Prostate gland (tissue), 2 donors: Measurements from ENCODE around the gene ACTC1.

Experiments used
- POLR2A ChIP-seq: fragments of 450-650 bp; IDR thresholded peaks from one replicate; pipeline ENCODE4 v1.6.1; 2016; ENCODE audit warnings: antibody characterized with exemption, mild to moderate bottlenecking
- TF ChIP-seq, protein P1 (sequence below), 4 experiments: fragments of 200-600 bp in 2 of 4; fragments of 450-650 bp in 2 of 4; sonication (generic) in 2 of 4; IDR thresholded peaks; 1 replicate in 3 of 4; 2 replicates in 1 of 4; pipeline ENCODE4 v1.5.1; 2016 to 2019; ENCODE audit warnings: antibody characterized with exemption in 4 of 4, mild to moderate bottlenecking in 2 of 4, moderate library complexity in 2 of 4

DNA sequence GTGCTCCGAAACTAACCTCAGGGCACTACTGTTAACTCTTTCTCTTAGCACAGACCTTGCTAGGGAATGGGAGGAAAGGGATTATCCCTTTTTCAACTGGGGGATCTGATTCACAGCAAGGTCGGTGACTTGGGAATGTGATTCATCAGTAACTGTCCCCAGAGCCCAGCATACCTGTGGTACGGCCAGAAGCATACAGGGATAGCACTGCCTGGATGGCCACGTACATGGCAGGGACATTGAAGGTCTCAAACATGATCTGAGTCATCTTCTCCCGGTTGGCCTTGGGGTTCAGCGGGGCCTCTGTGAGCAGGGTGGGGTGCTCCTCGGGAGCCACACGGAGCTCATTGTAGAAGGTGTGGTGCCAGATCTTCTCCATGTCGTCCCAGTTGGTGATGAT is 2.3 kb downstream of the ACTC1 start:
- TF ChIP-seq, protein P1, sequence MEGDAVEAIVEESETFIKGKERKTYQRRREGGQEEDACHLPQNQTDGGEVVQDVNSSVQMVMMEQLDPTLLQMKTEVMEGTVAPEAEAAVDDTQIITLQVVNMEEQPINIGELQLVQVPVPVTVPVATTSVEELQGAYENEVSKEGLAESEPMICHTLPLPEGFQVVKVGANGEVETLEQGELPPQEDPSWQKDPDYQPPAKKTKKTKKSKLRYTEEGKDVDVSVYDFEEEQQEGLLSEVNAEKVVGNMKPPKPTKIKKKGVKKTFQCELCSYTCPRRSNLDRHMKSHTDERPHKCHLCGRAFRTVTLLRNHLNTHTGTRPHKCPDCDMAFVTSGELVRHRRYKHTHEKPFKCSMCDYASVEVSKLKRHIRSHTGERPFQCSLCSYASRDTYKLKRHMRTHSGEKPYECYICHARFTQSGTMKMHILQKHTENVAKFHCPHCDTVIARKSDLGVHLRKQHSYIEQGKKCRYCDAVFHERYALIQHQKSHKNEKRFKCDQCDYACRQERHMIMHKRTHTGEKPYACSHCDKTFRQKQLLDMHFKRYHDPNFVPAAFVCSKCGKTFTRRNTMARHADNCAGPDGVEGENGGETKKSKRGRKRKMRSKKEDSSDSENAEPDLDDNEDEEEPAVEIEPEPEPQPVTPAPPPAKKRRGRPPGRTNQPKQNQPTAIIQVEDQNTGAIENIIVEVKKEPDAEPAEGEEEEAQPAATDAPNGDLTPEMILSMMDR (IDR thresholded peaks at IDR 0.05): no peak
- no peak for TF ChIP-seq POLR2A
